ENCODE results near the gene TTLL7.

Gene TTLL7

GRCh38 chr1:84031802-84032327 is 32.9 kb upstream of the TTLL7 start:
- Histone ChIP-seq H3K79me2 (ENCODE audit: insufficient read depth, low read length) (no peaks in the 10 kb centered on the region), H3F3A (ENCODE audit: insufficient read depth) (no peaks in the 10 kb centered on the region), H3K36me3 (ENCODE audit: low read length) (no peaks in the 10 kb centered on the region), H3K4me3 (ENCODE audit: insufficient read depth, low read length, poor library complexity, severe bottlenecking) (no peak overlapping the region), H3K9me2 (replicated peaks; ENCODE audit: insufficient read depth, low read length) (no peaks in the 10 kb centered on the region), H2AFZ (ENCODE audit: low read depth, low read length, severe bottlenecking) (no peak overlapping the region), H3K9ac (ENCODE audit: low read length) (no peak overlapping the region), H3K27ac (ENCODE audit: low read depth, low read length) (no peak overlapping the region), H4K20me1 (ENCODE audit: low read depth, low read length) (no peaks in the 10 kb centered on the region), H3K27me3 (ENCODE audit: low read length) (no peaks in the 10 kb centered on the region), H3K9me3 (ENCODE audit: insufficient read depth, low read length) (no peaks in the 10 kb centered on the region), H3K4me2 (ENCODE audit: low read depth, low read length, poor library complexity, severe bottlenecking) (no peak overlapping the region)
- TF ChIP-seq CTCF (IDR thresholded peaks at IDR 0.05; ENCODE audit: insufficient read depth, low read length, poor library complexity, severe bottlenecking) (no peak), EZH2phosphoT487 (conservative IDR thresholded peaks at IDR 0.05; ENCODE audit: low read length) (no peak)

DNA sequence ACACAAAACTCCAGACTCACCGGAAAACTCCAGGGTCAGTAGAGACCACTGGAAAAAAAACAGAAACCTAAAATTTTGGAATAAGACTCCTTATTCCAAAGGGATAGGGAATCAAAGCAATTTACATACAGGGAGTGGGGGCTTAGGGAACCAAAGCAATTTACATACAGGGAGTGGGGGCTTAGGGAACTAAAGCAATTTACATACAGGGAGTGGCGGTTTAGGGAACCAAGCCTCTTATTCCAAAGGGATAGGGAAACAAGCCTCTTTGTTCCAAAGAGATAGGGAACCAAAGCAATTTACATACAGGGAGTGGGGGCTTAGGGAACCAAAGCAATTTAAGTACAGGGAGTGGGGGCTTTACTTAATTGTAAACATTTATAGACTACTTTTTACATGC is 28.4 kb upstream of the TTLL7 start:
- TF ChIP-seq EZH2phosphoT487 (conservative IDR thresholded peaks at IDR 0.05; ENCODE audit: low read length), result no peak
- no peak for TF ChIP-seq CTCF (IDR thresholded peaks at IDR 0.05; ENCODE audit: insufficient read depth, low read length, poor library complexity, severe bottlenecking)

GRCh38 chr1:84025966-84026365 is 27.0 kb upstream of the TTLL7 start:
- TF ChIP-seq EZH2phosphoT487 (conservative IDR thresholded peaks at IDR 0.05; ENCODE audit: low read length) (no peak), CTCF (IDR thresholded peaks at IDR 0.05; ENCODE audit: insufficient read depth, low read length, poor library complexity, severe bottlenecking) (no peak)
- Histone ChIP-seq H3F3A (ENCODE audit: insufficient read depth) (no peaks in the 10 kb centered on the region), H3K27ac (ENCODE audit: low read depth, low read length) (no peak overlapping the region), H3K79me2 (ENCODE audit: insufficient read depth, low read length) (no peaks in the 10 kb centered on the region), H3K9me2 (replicated peaks; ENCODE audit: insufficient read depth, low read length) (no peaks in the 10 kb centered on the region), H3K4me2 (ENCODE audit: low read depth, low read length, poor library complexity, severe bottlenecking) (no peak overlapping the region), H4K20me1 (ENCODE audit: low read depth, low read length) (no peaks in the 10 kb centered on the region), H3K4me3 (ENCODE audit: insufficient read depth, low read length, poor library complexity, severe bottlenecking) (no peak overlapping the region), H3K27me3 (ENCODE audit: low read length) (no peaks in the 10 kb centered on the region), H2AFZ (ENCODE audit: low read depth, low read length, severe bottlenecking) (no peak overlapping the region), H3K9ac (ENCODE audit: low read length) (no peak overlapping the region), H3K36me3 (ENCODE audit: low read length) (no peaks in the 10 kb centered on the region), H3K9me3 (ENCODE audit: insufficient read depth, low read length) (0 out of 2 replicates have a peak, but pooled peaks cover 4% of the 10 kb centered on the region)

More for the DNA sequence above, 28.4 kb upstream of the TTLL7 start:
- Histone ChIP-seq H3K36me3 (ENCODE audit: low read length) (no peaks in the 10 kb centered on the region), H3F3A (ENCODE audit: insufficient read depth) (no peaks in the 10 kb centered on the region), H2AFZ (ENCODE audit: low read depth, low read length, severe bottlenecking) (no peak overlapping the region), H3K27me3 (ENCODE audit: low read length) (no peaks in the 10 kb centered on the region), H3K9me3 (ENCODE audit: insufficient read depth, low read length) (0 out of 2 replicates have a peak, but pooled peaks cover 2% of the 10 kb centered on the region), H3K27ac (ENCODE audit: low read depth, low read length) (no peak overlapping the region), H4K20me1 (ENCODE audit: low read depth, low read length) (no peaks in the 10 kb centered on the region), H3K4me3 (ENCODE audit: insufficient read depth, low read length, poor library complexity, severe bottlenecking) (no peak overlapping the region), H3K9ac (ENCODE audit: low read length) (no peak overlapping the region), H3K9me2 (replicated peaks; ENCODE audit: insufficient read depth, low read length) (no peaks in the 10 kb centered on the region), H3K4me2 (ENCODE audit: low read depth, low read length, poor library complexity, severe bottlenecking) (no peak overlapping the region), H3K79me2 (ENCODE audit: insufficient read depth, low read length) (no peaks in the 10 kb centered on the region)
